ENCODE results near the gene SLC10A4. TPM values are rescaled to one million over a fixed set of nuclear protein-coding genes. Genes with fewer than 3 reads are reported as not detected.

The SLC10A4 gene
- total RNA-seq (2014; rRNA removed; shearing (Covaris generic)) (2.3 and 4.3 TPM in 2 replicates), polyA plus RNA-seq (2016; fragmentation: Nextera tagmentation; extraction: Ambion mirVana) (2.1 and 2.3 TPM in 2 replicates)
- long read RNA-seq, partial matches to known transcripts: 1 of 4 reads
- long read RNA-seq, other reads (novel, unspliced or antisense): 0 of 4 reads

- ATAC-seq: peak; percentile 75
- H3K27me3 ChIP-seq (ENCODE audit: insufficient read depth): peaks cover 69% of the 10 kb centered on the region
- peaks cover 13% of the 10 kb centered on the region for H3K4me1 ChIP-seq (ENCODE audit: insufficient read depth)
- H3K27ac Mint-ChIP-seq: no peak within 1 kb of the TSS
- H3K9me2 ChIP-seq (ENCODE audit: insufficient read depth): no peaks in the 10 kb centered on the region
- H3K36me3 ChIP-seq (ENCODE audit: insufficient read depth): no peaks in the 10 kb centered on the region
- H3K36me3 Mint-ChIP-seq (ENCODE audit: low read depth): no peaks in the 10 kb centered on the region; the same call in 2 of the 3 replicates
- H3K79me2 ChIP-seq (replicated peaks; ENCODE audit: insufficient read depth): no peaks in the 10 kb centered on the region
- DNase-seq (ENCODE audit: low spot score): peak; percentile 70
- peak within 1 kb of the TSS; percentile 99 for H2AFZ ChIP-seq
- H3K9me3 Mint-ChIP-seq: no peaks in the 10 kb centered on the region; the same call in 2 of the 3 replicates
- peaks cover 17% of the 10 kb centered on the region; the same call in 1 of the 2 replicates for H3F3A ChIP-seq (replicated peaks; ENCODE audit: low read depth)
- peak within 1 kb of the TSS; percentile 72 for H3K4me3 Mint-ChIP-seq
- TF ChIP-seq EZH2 (IDR thresholded peaks at IDR 0.05; ENCODE audit: low read depth, unreplicated experiment) (peak; percentile 38), POLR2AphosphoS5 (IDR thresholded peaks at IDR 0.05; ENCODE audit: low read depth) (no peak), REST (IDR thresholded peaks at IDR 0.05; ENCODE audit: unreplicated experiment) (no peak)
- H3K4me1 Mint-ChIP-seq: peaks cover 22% of the 10 kb centered on the region
- H3K27ac ChIP-seq (ENCODE audit: low read depth): no peak within 1 kb of the TSS
- no peaks in the 10 kb centered on the region for H4K20me1 ChIP-seq (replicated peaks; ENCODE audit: insufficient read depth)
- peak within 1 kb of the TSS; percentile 69 for H3K4me3 ChIP-seq
- H3K27me3 Mint-ChIP-seq (ENCODE audit: insufficient read depth, low read depth, poor library complexity): peaks cover 30% of the 10 kb centered on the region
- H3K4me2 ChIP-seq: peak within 1 kb of the TSS; percentile 93
Measured at GRCh38 chr4:48483006-48483776, at the start of gene SLC10A4. SLC10A4 (plus strand) TSS chr4:48483343; CDS start chr4:48483562, 219 bp downstream.

- H3K27me3 Mint-ChIP-seq (ENCODE audit: insufficient read depth, low read depth, poor library complexity): no peaks in the 10 kb centered on the region
- TF ChIP-seq ZNF331 (CRISPR knock-in tag; IDR thresholded peaks at IDR 0.05; ENCODE audit: low read depth): no peak
- TF ChIP-seq POLR2AphosphoS5 (IDR thresholded peaks at IDR 0.05; ENCODE audit: low read depth): no peak
- no peak for TF ChIP-seq EZH2phosphoT487 (IDR thresholded peaks at IDR 0.05; ENCODE audit: unreplicated experiment)
- no peak for TF ChIP-seq STAT1 (IDR thresholded peaks at IDR 0.05; ENCODE audit: unreplicated experiment)
- no peak for TF ChIP-seq NANOG (IDR thresholded peaks at IDR 0.05; ENCODE audit: borderline replicate concordance)
- TF ChIP-seq CTCF (conservative IDR thresholded peaks at IDR 0.05; ENCODE audit: low read depth in 2 of 2): no peak
- TF ChIP-seq JUNB (IDR thresholded peaks at IDR 0.05; ENCODE audit: unreplicated experiment): no peak
- TF ChIP-seq ZNF114 (CRISPR knock-in tag; IDR thresholded peaks at IDR 0.05): no peak
- TF ChIP-seq CREB1 (CRISPR knock-in tag; IDR thresholded peaks at IDR 0.05; ENCODE audit: low read depth): no peak
Measured at GRCh38 chr4:48436318-48436717, 46.8 kb upstream of the SLC10A4 start.

More at GRCh38 chr4:48436318-48436717, 46.8 kb upstream of the SLC10A4 start:
- ATAC-seq: no peak
- Histone ChIP-seq H3F3A (replicated peaks; ENCODE audit: low read depth) (no peaks in the 10 kb centered on the region), H3K4me1 (ENCODE audit: insufficient read depth) (peaks cover 3% of the 10 kb centered on the region; the same call in 1 of the 2 replicates), H3K79me2 (replicated peaks; ENCODE audit: insufficient read depth) (no peaks in the 10 kb centered on the region), H2AFZ (no peak overlapping the region), H3K36me3 (ENCODE audit: insufficient read depth) (no peaks in the 10 kb centered on the region), H4K20me1 (replicated peaks; ENCODE audit: insufficient read depth) (no peaks in the 10 kb centered on the region), H3K4me2 (no peak overlapping the region), H3K27ac (ENCODE audit: low read depth) (no peak overlapping the region), H3K27me3 (ENCODE audit: insufficient read depth) (no peaks in the 10 kb centered on the region), H3K4me3 (no peak overlapping the region), H3K9me2 (ENCODE audit: insufficient read depth) (peaks cover 9% of the 10 kb centered on the region; the same call in 1 of the 2 replicates)
- Mint-ChIP-seq H3K27ac (no peak overlapping the region), H3K36me3 (ENCODE audit: low read depth) (no peaks in the 10 kb centered on the region), H3K9me3 (no peaks in the 10 kb centered on the region), H3K4me1 (peaks cover 16% of the 10 kb centered on the region), H3K4me3 (no peak overlapping the region)
- DNase-seq (ENCODE audit: low spot score): no peak

Data from GM23338 (cell line).